Upper lobe of left lung (tissue), 6 donors: ENCODE results near the gene SYT12. TPM values are rescaled to one million over a fixed set of nuclear protein-coding genes. Genes with fewer than 3 reads are reported as not detected.

Source experiments
- ATAC-seq, 2 donors: fragments of 200-7000 bp; cut with Tn5 transposase; one replicate each; pipeline ENCODE4 v1.9.1; 2022; ENCODE audit warnings: mild to moderate bottlenecking in 2 of 2, moderate library complexity in 2 of 2; ENCODE audit not compliant: low FRiP score in 2 of 2
- DNase-seq, 2 donors: peaks; one replicate each; pipeline ENCODE4 v3.0.0-alpha.2; 2019 to 2020
- H3K27ac ChIP-seq, 4 donors: fragments of 200-600 bp; sonication (generic); one replicate each; pipeline ENCODE4 v1.5.1; 2016 to 2019
- H3K27me3 ChIP-seq, 4 donors: fragments of 200-600 bp; sonication (generic); one replicate each; pipeline ENCODE4 v1.5.1; 2017 to 2019
- H3K36me3 ChIP-seq, 4 donors: fragments of 200-600 bp; sonication (generic); one replicate each; pipeline ENCODE4 v1.5.1; 2016 to 2019
- H3K4me1 ChIP-seq, 4 donors: fragments of 200-600 bp; sonication (generic); one replicate each; pipeline ENCODE4 v1.5.1; 2018 to 2019
- H3K4me3 ChIP-seq, 4 donors: fragments of 200-600 bp; sonication (generic); one replicate each; pipeline ENCODE4 v1.5.1; 2017 to 2019; ENCODE audit warnings: mild to moderate bottlenecking in 2 of 4, moderate library complexity in 1 of 4
- H3K9me3 ChIP-seq, 4 donors: fragments of 200-600 bp; sonication (generic); one replicate each; pipeline ENCODE4 v1.5.1; 2018 to 2019
- CTCF ChIP-seq, 6 experiments: fragments of 450-650 bp in 4 of 6; fragments of 200-600 bp in 2 of 6; sonication (generic) in 2 of 6; IDR thresholded peaks; one replicate each; pipeline ENCODE4 v1.5.1; 2016 to 2019; ENCODE audit warnings: antibody characterized with exemption in 6 of 6
- EP300 ChIP-seq, 4 donors: sonication (generic); formaldehyde crosslinking; IDR thresholded peaks; one replicate each; pipeline ENCODE4 v1.5.1; 2017; ENCODE audit warnings: antibody characterized with exemption in 4 of 4, control low read depth in 2 of 4
- POLR2A ChIP-seq, 4 donors: fragments of 450-650 bp; IDR thresholded peaks; one replicate each; pipeline ENCODE4 v1.5.1; 2016 to 2017; ENCODE audit warnings: antibody characterized with exemption in 4 of 4, mild to moderate bottlenecking in 2 of 4
- POLR2AphosphoS5 ChIP-seq, 2 donors: sonication (generic); formaldehyde crosslinking; IDR thresholded peaks; one replicate each; pipeline ENCODE4 v1.5.1; 2017; ENCODE audit warnings: antibody characterized with exemption in 2 of 2
- WGBS, 2 donors: methylation state at CpG; one replicate each; pipeline ENCODE4 v1.1.5; 2017 to 2018; 5-methylcytosine and 5-hydroxymethylcytosine counted together
- total RNA-seq, 6 donors: library from RNA; depleted of rRNA in 4 of 6; stranded (reverse); fragments of >200 nt in 4 of 6; gene quantifications; one replicate each; pipeline versions ENCODE4 v1.1.0 to v1.2.1, GENCODE V29; 2016 to 2021
- donor health status: DM: no; HTN: no; CAD: no; lungs with moderate emphysema.
- donor health status: DM: no; HTN: yes; CAD: no; lungs with severe emphysema.

Gene SYT12
- total RNA-seq, 6 donors from 2014 or later: 0.14 to 0.24 (median 0.15) TPM; not detected in 3

GRCh38 chr11:67034350-67034749, 11.4 kb downstream of the SYT12 start:
- Histone ChIP-seq H3K27me3 (no peaks in the 10 kb centered on the region), H3K27ac (no peak overlapping the region), H3K4me3 (no peak overlapping the region), H3K4me1 (no peaks in the 10 kb centered on the region), H3K9me3 (no peaks in the 10 kb centered on the region), H3K36me3 (no peaks in the 10 kb centered on the region)
- DNase-seq: no peak
- WGBS, 2 donors: 70 to 77% methylated on average over 5 to 6 of the region's 6 CpGs
- no peak for TF ChIP-seq POLR2AphosphoS5 (IDR thresholded peaks at IDR 0.05)
- no peak for TF ChIP-seq EP300 (IDR thresholded peaks at IDR 0.05)
- TF ChIP-seq POLR2A (IDR thresholded peaks at IDR 0.05): no peak
- TF ChIP-seq CTCF (IDR thresholded peaks at IDR 0.05): no peak
- ATAC-seq: no peak

DNA sequence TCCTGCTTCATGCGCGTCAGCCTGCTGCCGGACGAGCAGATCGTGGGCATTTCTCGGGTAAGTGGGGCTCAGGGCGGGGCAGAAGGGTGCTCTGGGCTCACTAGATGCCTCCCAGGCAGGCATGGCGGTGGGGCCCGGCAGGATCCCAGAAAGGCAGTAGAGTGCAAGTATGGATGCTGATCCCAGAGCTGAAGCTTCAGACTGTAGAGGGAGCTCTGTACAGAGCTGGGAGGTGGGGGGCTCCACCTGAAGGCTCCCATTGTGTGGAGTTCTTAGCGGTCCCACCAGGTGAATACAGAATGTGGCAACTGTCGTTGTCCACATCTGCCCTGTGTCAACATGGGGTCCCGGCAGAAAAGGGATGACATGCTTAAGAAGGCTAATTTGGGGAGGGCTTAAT, 17.2 kb downstream of the SYT12 start:
- TF ChIP-seq POLR2A (IDR thresholded peaks at IDR 0.05) (no peak), POLR2AphosphoS5 (IDR thresholded peaks at IDR 0.05) (no peak), EP300 (IDR thresholded peaks at IDR 0.05) (no peak), CTCF (IDR thresholded peaks at IDR 0.05) (no peak)
- DNase-seq: no peak
- Histone ChIP-seq H3K9me3 (no peaks in the 10 kb centered on the region), H3K27ac (no peak overlapping the region), H3K4me3 (no peak overlapping the region), H3K27me3 (no peaks in the 10 kb centered on the region), H3K4me1 (no peaks in the 10 kb centered on the region), H3K36me3 (no peaks in the 10 kb centered on the region)
- no peak for ATAC-seq
- 77 to 78% methylated on average over 12 of the region's 12 CpGs for WGBS, 2 donors

GRCh38 chr11:67041602-67042001, 18.7 kb downstream of the SYT12 start:
- H3K27me3 ChIP-seq: no peaks in the 10 kb centered on the region
- H3K27ac ChIP-seq: no peak overlapping the region
- no peak overlapping the region for H3K4me3 ChIP-seq
- no peaks in the 10 kb centered on the region for H3K36me3 ChIP-seq
- no peak for ATAC-seq
- TF ChIP-seq POLR2AphosphoS5 (IDR thresholded peaks at IDR 0.05) (no peak), CTCF (IDR thresholded peaks at IDR 0.05) (no peak), POLR2A (IDR thresholded peaks at IDR 0.05) (no peak), EP300 (IDR thresholded peaks at IDR 0.05) (no peak)
- H3K4me1 ChIP-seq: no peaks in the 10 kb centered on the region
- WGBS, 2 donors: 58 to 67% methylated on average over 3 of the region's 3 CpGs
- no peaks in the 10 kb centered on the region for H3K9me3 ChIP-seq
- no peak for DNase-seq

GRCh38 chr11:67043572-67044349, 20.8 kb downstream of the SYT12 start:
- Histone ChIP-seq H3K4me1 (no peaks in the 10 kb centered on the region), H3K27me3 (no peaks in the 10 kb centered on the region), H3K36me3 (no peaks in the 10 kb centered on the region), H3K27ac (no peak overlapping the region), H3K4me3 (no peak overlapping the region), H3K9me3 (no peaks in the 10 kb centered on the region)
- no peak for ATAC-seq
- WGBS, 2 donors: 79 to 84% methylated on average over 16 to 18 of the region's 18 CpGs
- DNase-seq: no peak
- TF ChIP-seq EP300 (IDR thresholded peaks at IDR 0.05): no peak
- no peak for TF ChIP-seq CTCF (IDR thresholded peaks at IDR 0.05)

DNA sequence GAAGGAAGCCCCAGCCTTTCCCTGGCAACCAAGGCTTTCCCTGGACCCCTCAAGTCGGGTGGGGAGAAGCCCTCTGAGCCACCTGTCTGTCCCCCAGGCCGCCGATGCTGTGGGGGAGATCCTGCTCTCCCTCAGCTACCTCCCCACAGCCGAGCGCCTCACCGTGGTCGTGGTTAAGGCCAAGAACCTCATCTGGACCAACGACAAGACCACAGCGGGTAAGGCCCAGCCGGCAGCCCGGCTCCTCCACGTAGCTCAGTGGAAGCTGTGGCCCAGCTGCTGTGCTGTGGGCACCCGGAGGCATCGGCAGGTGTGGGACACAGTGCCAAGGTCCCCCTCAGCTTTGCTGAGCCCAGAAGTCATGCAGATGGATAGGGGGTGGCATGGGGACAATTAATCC, 21.6 kb downstream of the SYT12 start:
- 67 to 75% methylated on average over 9 to 10 of the region's 14 CpGs for WGBS, 2 donors
- Histone ChIP-seq H3K9me3 (no peaks in the 10 kb centered on the region), H3K4me3 (no peak overlapping the region), H3K36me3 (no peaks in the 10 kb centered on the region), H3K27ac (no peak overlapping the region), H3K4me1 (no peaks in the 10 kb centered on the region), H3K27me3 (no peaks in the 10 kb centered on the region)
- TF ChIP-seq POLR2A (IDR thresholded peaks at IDR 0.05) (no peak), CTCF (IDR thresholded peaks at IDR 0.05) (no peak), POLR2AphosphoS5 (IDR thresholded peaks at IDR 0.05) (no peak), EP300 (IDR thresholded peaks at IDR 0.05) (no peak)
- DNase-seq (no peak), ATAC-seq (no peak)
